Naive thymus-derived CD4-positive, alpha-beta T cell (primary cell): ENCODE results near the gene EDN2. TPM values are rescaled to one million over a fixed set of nuclear protein-coding genes. Genes with fewer than 3 reads are reported as not detected.

Source experiments
- ATAC-seq: fragments of 150-1000 bp; cut with Tn5 transposase; 2 replicates; pipeline ENCODE4 v1.10.0; 2021; ENCODE audit warnings: mild to moderate bottlenecking, moderate library complexity
- CTCF ChIA-PET: fragments of 350-600 bp; sonication (Branson Sonifier 250); formaldehyde crosslinking; loops from one replicate; lab custom pipeline; 2021; ENCODE audit warnings: antibody characterized with exemption; lab: Charles Lee
- POLR2A ChIA-PET: fragments of 350-600 bp; sonication (Branson Sonifier 250); formaldehyde crosslinking; loops from one replicate; lab custom pipeline; 2021; ENCODE audit warnings: antibody characterized with exemption, inconsistent platforms; lab: Charles Lee
- DNase-seq, 9 donors: peaks; one replicate each; pipeline versions ENCODE4 v3.0.0 to v3.0.0-alpha.2; 2020 to 2022; ENCODE audit warnings: mixed read lengths in 1 of 9
- H3K27ac ChIP-seq: one replicate; pipeline ENCODE4 v1.7.0; 2013; ENCODE audit warnings: mild to moderate bottlenecking, low read depth, low read length, moderate library complexity
- H3K27me3 ChIP-seq, 2 donors: one replicate each; pipeline ENCODE4 v1.7.0; 2013; ENCODE audit warnings: low read length in 2 of 2, mild to moderate bottlenecking in 2 of 2, moderate library complexity in 2 of 2; ENCODE audit not compliant: control insufficient read depth in 2 of 2, insufficient read depth in 2 of 2
- H3K36me3 ChIP-seq, 3 experiments: 1 replicate in 2 of 3; 2 replicates in 1 of 3; pipeline ENCODE4 v1.7.0; 2013; ENCODE audit warnings: low read length in 3 of 3, mild to moderate bottlenecking in 3 of 3, moderate library complexity in 1 of 3; ENCODE audit not compliant: insufficient read depth in 3 of 3, control insufficient read depth in 2 of 3
- H3K4me1 ChIP-seq, 2 donors: one replicate each; pipeline ENCODE4 v1.7.0; 2013; ENCODE audit warnings: low read length in 2 of 2, mild to moderate bottlenecking in 2 of 2, moderate library complexity in 1 of 2; ENCODE audit not compliant: control insufficient read depth in 2 of 2, insufficient read depth in 2 of 2
- H3K4me3 ChIP-seq: 2 replicates; pipeline ENCODE4 v1.7.0; 2013; ENCODE audit warnings: mild to moderate bottlenecking, low read length
- H3K9me3 ChIP-seq, 3 experiments: 1 replicate in 2 of 3; 2 replicates in 1 of 3; pipeline ENCODE4 v1.7.0; 2013; ENCODE audit warnings: low read length in 3 of 3; ENCODE audit not compliant: control insufficient read depth in 2 of 3
- H3K27ac Mint-ChIP-seq, 9 donors: one replicate each; pipeline ENCODE4 v1.8.0; 2020 to 2022; ENCODE audit warnings: mixed read lengths in 9 of 9, mild to moderate bottlenecking in 8 of 9, moderate library complexity in 5 of 9, inconsistent platforms in 2 of 9
- H3K27me3 Mint-ChIP-seq, 5 donors: one replicate each; pipeline ENCODE4 v1.8.0; 2021 to 2022; ENCODE audit warnings: mixed read lengths in 5 of 5, mild to moderate bottlenecking in 1 of 5
- H3K36me3 Mint-ChIP-seq, 5 donors: one replicate each; pipeline ENCODE4 v1.8.0; 2020 to 2022; ENCODE audit warnings: mixed read lengths in 5 of 5, mild to moderate bottlenecking in 3 of 5, inconsistent platforms in 1 of 5
- H3K4me1 Mint-ChIP-seq, 7 donors: one replicate each; pipeline ENCODE4 v1.8.0; 2020 to 2022; ENCODE audit warnings: mixed read lengths in 7 of 7, mild to moderate bottlenecking in 3 of 7, inconsistent platforms in 1 of 7
- H3K4me3 Mint-ChIP-seq, 10 donors: one replicate each; pipeline ENCODE4 v1.8.0; 2020 to 2022; ENCODE audit warnings: mild to moderate bottlenecking in 10 of 10, mixed read lengths in 10 of 10, moderate library complexity in 6 of 10, inconsistent platforms in 2 of 10
- H3K9me3 Mint-ChIP-seq, 11 donors: one replicate each; pipeline ENCODE4 v1.8.0; 2020 to 2022; ENCODE audit warnings: mixed read lengths in 11 of 11, mild to moderate bottlenecking in 4 of 11, inconsistent platforms in 1 of 11, moderate library complexity in 1 of 11
- intact Hi-C, 2 donors: fragments of 100-400 bp; cut with micrococcal nuclease; formaldehyde crosslinking; loops; one replicate each; pipeline ENCODE4 v1.15.1; 2023
- polyA plus RNA-seq, 2 donors: library from polyadenylated mRNA; unstranded; fragments of 300-500 nt; fragmentation: Illumina TruSeq; gene quantifications; one replicate each; pipeline ENCODE4 v1.2.3, GENCODE V29; 2021
- total RNA-seq, 6 experiments: library from RNA in 5 of 6; stranded (reverse) in 5 of 6; gene quantifications; 1 replicate in 5 of 6; 2 replicates in 1 of 6; pipeline ENCODE4 v1.2.3 and lab custom pipeline; 2021 to 2026

EDN2 gene
- total and polyA plus RNA-seq, 7 experiments from 2014 or later: not detected

- Histone ChIP-seq H3K36me3 (no peaks in the 10 kb centered on the region), H3K4me3 (no peak overlapping the region), H3K4me1 (no peaks in the 10 kb centered on the region), H3K9me3 (peaks cover 0 to 15% (median 0%) of the 10 kb centered on the region in 3 experiments), H3K27ac (no peak overlapping the region), H3K27me3 (no peaks in the 10 kb centered on the region)
- H3K4me3 Mint-ChIP-seq: no peak overlapping the region
- H3K36me3 Mint-ChIP-seq: peaks cover 0 to 4% (median 0%) of the 10 kb centered on the region in 5 donors
- H3K4me1 Mint-ChIP-seq: no peaks in the 10 kb centered on the region
- POLR2A ChIA-PET: no interaction called here
- no peak for DNase-seq
- intact Hi-C loops: no loop called here
- peaks cover 10 to 14% (median 11%) of the 10 kb centered on the region in 5 donors for H3K27me3 Mint-ChIP-seq
- ATAC-seq: no peak
- H3K27ac Mint-ChIP-seq: no peak overlapping the region
- peaks cover 0 to 23% (median 6%) of the 10 kb centered on the region in 11 donors for H3K9me3 Mint-ChIP-seq
- CTCF ChIA-PET: no interaction called here
Observed at GRCh38 chr1:41440321-41441085, 44.0 kb downstream of the EDN2 start.

- H3K9me3 ChIP-seq: peaks cover 0 to 3% (median 0%) of the 10 kb centered on the region in 3 experiments
- H3K27ac ChIP-seq: no peak overlapping the region
- no peaks in the 10 kb centered on the region for H3K27me3 ChIP-seq
- Mint-ChIP-seq H3K27me3 (peaks cover 18 to 23% (median 20%) of the 10 kb centered on the region in 5 donors), H3K9me3 (peaks cover 0 to 11% (median under 1%) of the 10 kb centered on the region in 11 donors), H3K4me1 (no peaks in the 10 kb centered on the region), H3K36me3 (peaks cover 0 to under 1% (median 0%) of the 10 kb centered on the region in 5 donors), H3K27ac (no peak overlapping the region), H3K4me3 (no peak overlapping the region)
- intact Hi-C loops: no loop called here
- H3K4me1 ChIP-seq: no peaks in the 10 kb centered on the region
- DNase-seq: no peak
- no peak overlapping the region for H3K4me3 ChIP-seq
- ATAC-seq: no peak
- H3K36me3 ChIP-seq: no peaks in the 10 kb centered on the region
- CTCF ChIA-PET: no interaction called here
- POLR2A ChIA-PET: no interaction called here
Observed at GRCh38 chr1:41439234-41439633, 45.2 kb downstream of the EDN2 start.

DNA sequence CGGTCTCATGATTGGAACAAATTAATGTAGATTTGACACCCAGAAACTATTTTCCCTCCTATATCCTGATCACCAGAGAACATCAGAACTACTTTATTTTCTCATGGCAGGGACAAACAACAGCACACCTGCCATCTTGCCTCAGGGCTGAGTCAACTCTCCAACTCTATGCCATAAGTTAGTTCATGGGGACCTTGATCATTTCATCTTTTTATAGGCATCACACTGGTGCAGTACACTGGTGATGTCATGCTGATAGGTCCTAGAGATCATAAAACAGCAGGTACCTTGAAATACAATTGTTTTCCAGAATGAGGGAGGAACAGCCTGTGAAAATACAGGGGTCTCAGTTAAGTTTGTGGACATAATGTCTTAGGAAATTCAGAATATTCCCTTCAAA is 45.8 kb downstream of the EDN2 start:
- H3K27ac Mint-ChIP-seq: no peak overlapping the region
- H3K4me3 Mint-ChIP-seq: no peak overlapping the region
- Histone ChIP-seq H3K36me3 (no peaks in the 10 kb centered on the region), H3K9me3 (no peaks in the 10 kb centered on the region), H3K4me3 (no peak overlapping the region), H3K27me3 (no peaks in the 10 kb centered on the region), H3K4me1 (no peaks in the 10 kb centered on the region), H3K27ac (no peak overlapping the region)
- H3K9me3 Mint-ChIP-seq: peaks cover 0 to 6% (median 0%) of the 10 kb centered on the region in 11 donors
- CTCF ChIA-PET: no interaction called here
- no peak for ATAC-seq
- no peaks in the 10 kb centered on the region for H3K36me3 Mint-ChIP-seq
- DNase-seq: no peak
- intact Hi-C loops: no loop called here
- H3K4me1 Mint-ChIP-seq: no peaks in the 10 kb centered on the region
- H3K27me3 Mint-ChIP-seq: peaks cover 20 to 26% (median 25%) of the 10 kb centered on the region in 5 donors
- POLR2A ChIA-PET: no interaction called here

GRCh38 chr1:41437011-41437355 is 47.5 kb downstream of the EDN2 start:
- Mint-ChIP-seq H3K4me3 (no peak overlapping the region), H3K36me3 (no peaks in the 10 kb centered on the region), H3K9me3 (no peaks in the 10 kb centered on the region), H3K27me3 (peaks cover 20 to 37% (median 30%) of the 10 kb centered on the region in 5 donors), H3K4me1 (peaks cover 0 to 3% (median 0%) of the 10 kb centered on the region in 7 donors), H3K27ac (no peak overlapping the region)
- intact Hi-C loops: no loop called here
- POLR2A ChIA-PET: no interaction called here
- ATAC-seq (no peak), DNase-seq (no peak)
- H3K9me3 ChIP-seq: no peaks in the 10 kb centered on the region
- no peaks in the 10 kb centered on the region for H3K36me3 ChIP-seq
- H3K27ac ChIP-seq: no peak overlapping the region
- no peaks in the 10 kb centered on the region for H3K27me3 ChIP-seq
- no peaks in the 10 kb centered on the region for H3K4me1 ChIP-seq
- no peak overlapping the region for H3K4me3 ChIP-seq
- CTCF ChIA-PET: no interaction called here

DNA sequence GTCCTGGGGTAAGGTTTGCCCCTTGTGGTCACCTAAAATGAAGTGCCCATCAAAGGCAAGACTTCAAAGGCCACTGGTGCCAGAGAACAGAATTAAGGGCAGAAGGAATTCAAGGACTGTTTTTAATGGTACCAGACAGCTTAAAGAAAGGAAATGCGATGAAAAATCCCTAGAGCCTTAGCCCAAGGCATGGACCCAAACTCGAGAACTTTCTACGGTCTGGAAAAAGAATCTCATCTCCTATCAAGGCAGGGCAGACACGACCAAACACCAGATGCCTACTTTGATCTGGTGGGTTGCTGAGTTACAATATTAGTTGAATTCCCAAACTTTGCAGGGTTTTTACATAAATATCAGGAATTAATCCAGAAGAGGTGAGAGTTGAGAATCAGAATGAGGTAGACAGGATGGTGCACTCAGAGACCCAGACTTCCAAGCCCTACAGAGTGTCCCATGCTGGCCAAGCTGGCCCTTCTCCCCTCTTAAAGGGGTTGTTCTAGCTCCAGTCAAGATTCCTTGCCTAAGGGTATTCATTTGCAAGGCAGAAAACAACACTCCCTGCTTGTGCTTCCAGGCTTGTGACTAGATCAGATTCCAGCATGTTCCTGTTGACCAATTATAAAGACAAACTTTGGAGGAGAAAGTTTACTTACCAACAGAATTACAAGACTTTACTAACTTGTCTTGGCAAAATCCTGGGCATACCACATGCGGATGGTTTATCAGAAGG is 48.0 kb downstream of the EDN2 start:
- no peak overlapping the region for H3K27ac Mint-ChIP-seq
- Histone ChIP-seq H3K27me3 (no peaks in the 10 kb centered on the region), H3K36me3 (no peaks in the 10 kb centered on the region), H3K4me3 (no peak overlapping the region), H3K9me3 (no peaks in the 10 kb centered on the region), H3K4me1 (no peaks in the 10 kb centered on the region), H3K27ac (no peak overlapping the region)
- peaks cover 20 to 37% (median 30%) of the 10 kb centered on the region in 5 donors for H3K27me3 Mint-ChIP-seq
- ATAC-seq (no peak), DNase-seq (no peak)
- no peak overlapping the region for H3K4me3 Mint-ChIP-seq
- H3K9me3 Mint-ChIP-seq: no peaks in the 10 kb centered on the region
- ChIA-PET CTCF (no interaction called here), POLR2A (no interaction called here)
- H3K4me1 Mint-ChIP-seq: peaks cover 0 to 3% (median 0%) of the 10 kb centered on the region in 7 donors
- intact Hi-C loops: no loop called here
- H3K36me3 Mint-ChIP-seq: no peaks in the 10 kb centered on the region

- intact Hi-C loops: no loop called here
- DNase-seq (no peak), ATAC-seq (no peak)
- no peak overlapping the region for H3K4me3 ChIP-seq
- no peaks in the 10 kb centered on the region for H3K4me1 ChIP-seq
- H3K36me3 ChIP-seq: no peaks in the 10 kb centered on the region
- Mint-ChIP-seq H3K9me3 (no peaks in the 10 kb centered on the region), H3K27ac (no peak overlapping the region), H3K36me3 (no peaks in the 10 kb centered on the region), H3K27me3 (peaks cover 20 to 37% (median 30%) of the 10 kb centered on the region in 5 donors), H3K4me3 (no peak overlapping the region), H3K4me1 (peaks cover 0 to 3% (median 0%) of the 10 kb centered on the region in 7 donors)
- POLR2A ChIA-PET: no interaction called here
- no peak overlapping the region for H3K27ac ChIP-seq
- H3K9me3 ChIP-seq: no peaks in the 10 kb centered on the region
- CTCF ChIA-PET: interaction anchor here (1.1 kb wide), 1 partner anchor 153 kb away, joined by 3 read pairs; no protein-coding TSS in a partner anchor
- no peaks in the 10 kb centered on the region for H3K27me3 ChIP-seq
Observed at GRCh38 chr1:41435570-41436178, 48.8 kb downstream of the EDN2 start.
